8988T (cell line): ENCODE data around the gene ARHGEF1.

ENCODE experiments used
- DNase-seq: peaks from one replicate; pipeline ENCODE4 v3.0.0; 2011

Gene ARHGEF1

GRCh38 chr19:41886761-41887710 lies 4.1 kb downstream of the ARHGEF1 start:
- DNase-seq: no peak

- DNase-seq: no peak
These were observed 4.9 kb downstream of the ARHGEF1 start for GRCh38 chr19:41887711-41888382.

DNA sequence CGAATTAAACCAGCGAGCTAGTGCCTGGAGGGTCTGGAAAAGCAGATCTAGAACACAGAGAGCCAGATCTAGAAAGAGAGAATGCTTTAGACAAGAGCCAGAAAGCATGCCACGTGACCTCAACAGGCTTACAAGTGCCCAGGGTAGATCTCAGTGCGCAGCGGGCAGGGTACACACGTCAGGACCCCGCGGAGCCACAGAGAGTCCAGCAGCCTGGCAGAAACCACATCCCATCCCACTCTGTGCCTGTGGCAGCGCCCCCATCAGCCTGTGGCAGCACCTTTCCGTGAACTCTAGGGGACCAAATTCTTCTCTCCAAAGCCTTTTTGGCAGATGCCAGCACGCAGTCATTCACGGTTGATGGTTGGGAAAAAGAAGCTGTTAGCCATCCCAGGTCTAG lies 5.9 kb downstream of the ARHGEF1 start:
- DNase-seq: no peak

GRCh38 chr19:41889896-41890295 lies 6.9 kb downstream of the ARHGEF1 start:
- DNase-seq: no peak

DNA sequence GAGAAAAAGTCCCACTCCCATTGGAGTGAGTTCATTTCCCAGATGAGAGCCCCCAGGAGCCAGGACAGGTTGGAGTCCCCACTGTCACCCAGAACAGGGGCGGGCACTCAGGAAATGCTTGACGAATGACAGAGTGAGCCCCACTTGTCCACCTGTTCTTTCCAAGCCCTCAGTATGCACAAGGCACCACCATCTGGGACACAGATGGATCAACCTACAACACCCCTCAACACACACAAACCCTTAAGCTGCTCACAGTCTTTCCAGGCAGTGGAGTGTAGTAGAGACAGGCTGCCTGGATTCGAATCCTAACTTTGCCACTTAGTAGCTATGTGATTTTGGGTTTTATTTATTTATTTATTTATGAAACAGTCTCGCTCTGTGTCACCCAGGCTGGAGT lies 8.0 kb downstream of the ARHGEF1 start:
- DNase-seq: no peak

DNA sequence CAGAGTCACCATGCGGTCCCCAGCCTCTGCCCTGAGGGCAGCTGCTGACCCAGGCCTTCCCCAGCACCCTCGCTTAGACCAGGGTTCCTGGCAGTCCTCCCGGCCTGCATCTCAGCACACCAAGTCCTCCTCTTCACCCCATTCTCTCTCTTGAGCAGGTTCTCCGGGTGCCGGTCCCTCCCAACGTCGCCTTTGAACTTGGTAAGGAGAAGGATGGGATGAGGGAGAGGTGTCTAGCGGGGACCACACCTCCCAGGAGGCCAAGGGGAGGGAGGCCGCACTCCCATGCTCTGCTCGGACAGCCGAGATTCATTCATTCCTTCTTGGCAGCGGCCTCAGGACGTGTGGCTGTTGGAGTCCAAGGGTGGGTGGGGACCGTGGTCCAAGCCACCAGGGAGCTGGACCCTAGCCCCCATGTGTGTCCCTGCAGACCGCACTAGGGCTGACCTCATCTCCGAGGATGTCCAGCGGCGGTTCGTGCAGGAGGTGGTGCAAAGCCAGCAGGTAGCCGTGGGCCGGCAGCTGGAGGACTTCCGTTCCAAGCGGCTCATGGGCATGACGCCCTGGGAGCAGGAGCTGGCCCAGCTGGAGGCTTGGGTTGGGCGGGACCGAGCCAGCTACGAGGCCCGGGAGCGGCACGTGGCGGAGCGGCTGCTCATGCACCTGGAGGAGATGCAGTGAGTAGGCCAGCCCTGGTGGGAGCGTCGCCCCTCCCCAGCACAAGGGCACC lies 9.4 kb downstream of the ARHGEF1 start:
- no peak for DNase-seq

GRCh38 chr19:41893899-41894298 lies 10.9 kb downstream of the ARHGEF1 start:
- no peak for DNase-seq

GRCh38 chr19:41894350-41894749 lies 11.4 kb downstream of the ARHGEF1 start:
- no peak for DNase-seq

GRCh38 chr19:41895745-41896580 lies 13.0 kb downstream of the ARHGEF1 start:
- no peak for DNase-seq

- DNase-seq: no peak
These were observed 13.6 kb downstream of the ARHGEF1 start for GRCh38 chr19:41896581-41896942.

- DNase-seq: no peak
These were observed 14.2 kb downstream of the ARHGEF1 start for GRCh38 chr19:41897181-41897580.

GRCh38 chr19:41897820-41898219 lies 14.8 kb downstream of the ARHGEF1 start:
- DNase-seq: no peak

GRCh38 chr19:41898235-41898634 lies 15.3 kb downstream of the ARHGEF1 start:
- DNase-seq: no peak

DNA sequence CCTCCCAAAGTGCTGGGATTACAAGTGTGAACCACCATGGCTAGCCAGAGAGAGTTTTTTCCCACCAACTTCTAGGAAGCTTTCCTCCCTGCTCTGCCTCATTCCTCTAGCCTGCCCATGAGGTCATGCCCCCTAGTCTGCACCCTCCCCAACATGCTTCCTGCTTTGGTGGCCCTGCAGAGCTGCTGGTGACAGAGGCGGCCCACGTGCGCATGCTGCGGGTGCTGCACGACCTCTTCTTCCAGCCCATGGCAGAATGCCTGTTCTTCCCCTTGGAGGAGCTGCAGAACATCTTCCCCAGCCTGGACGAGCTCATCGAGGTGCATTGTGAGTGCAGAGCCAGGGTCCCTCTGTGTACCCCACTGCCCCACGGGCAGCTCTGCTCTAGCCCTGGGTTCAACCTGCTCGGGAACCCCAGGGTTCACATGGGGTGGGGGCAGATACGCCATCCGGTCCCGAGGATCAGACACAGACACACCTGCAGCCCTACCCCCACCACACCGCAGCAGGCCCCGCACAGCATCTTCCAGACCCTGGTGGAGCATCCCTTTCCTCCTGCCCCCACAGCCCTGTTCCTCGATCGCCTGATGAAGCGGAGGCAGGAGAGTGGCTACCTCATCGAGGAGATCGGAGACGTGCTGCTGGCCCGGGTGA lies 18.9 kb downstream of the ARHGEF1 start:
- DNase-seq: no peak

DNA sequence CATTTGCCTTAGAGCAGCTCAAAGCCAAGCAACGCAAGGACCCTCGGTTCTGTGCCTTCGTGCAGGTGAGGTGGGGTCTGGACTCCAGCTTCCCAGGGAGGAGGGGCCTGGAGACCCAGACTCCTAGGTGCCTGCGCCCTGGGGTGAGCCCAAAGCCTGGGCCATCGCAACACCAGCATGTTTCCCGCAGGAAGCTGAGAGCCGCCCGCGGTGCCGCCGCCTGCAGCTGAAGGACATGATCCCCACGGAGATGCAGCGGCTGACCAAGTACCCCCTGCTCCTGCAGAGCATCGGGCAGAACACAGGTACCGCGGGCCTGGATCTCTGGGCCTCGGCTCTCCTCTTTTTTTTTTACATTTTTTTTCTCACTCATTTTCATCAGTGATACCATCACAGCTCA lies 19.6 kb downstream of the ARHGEF1 start:
- DNase-seq: no peak

DNA sequence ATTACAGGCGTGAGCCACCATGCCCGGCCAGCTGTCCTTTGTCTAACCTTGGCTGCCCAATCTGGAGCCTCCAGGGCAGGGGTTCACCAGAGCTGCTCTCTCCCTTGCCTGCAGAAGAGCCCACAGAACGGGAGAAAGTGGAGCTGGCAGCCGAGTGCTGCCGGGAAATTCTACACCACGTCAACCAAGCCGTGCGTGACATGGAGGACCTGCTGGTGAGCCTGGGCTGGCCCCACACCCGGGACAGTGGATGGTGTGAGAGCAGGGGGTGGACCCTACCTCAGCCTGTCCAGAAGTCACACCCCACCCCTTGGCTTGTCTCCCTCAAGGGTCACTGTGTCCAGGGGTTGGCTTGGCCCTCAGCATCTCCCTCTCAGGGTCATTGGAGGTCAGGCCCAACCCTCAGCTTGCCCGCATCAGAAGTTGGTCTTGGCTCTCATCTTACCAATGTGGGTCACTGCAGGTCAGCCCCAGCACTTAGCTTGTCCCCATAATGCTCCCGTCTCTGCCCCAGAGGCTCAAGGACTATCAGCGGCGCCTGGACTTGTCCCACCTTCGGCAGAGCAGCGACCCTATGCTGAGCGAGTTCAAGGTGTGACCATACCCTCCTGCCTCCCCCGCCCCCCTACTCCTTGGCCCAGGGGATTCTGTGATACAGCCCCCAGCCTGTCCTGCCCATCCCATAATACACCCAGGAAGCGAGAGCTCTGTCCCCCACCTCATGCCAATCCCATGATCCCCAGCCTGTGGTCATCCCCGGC lies 20.4 kb downstream of the ARHGEF1 start:
- DNase-seq: no peak

DNA sequence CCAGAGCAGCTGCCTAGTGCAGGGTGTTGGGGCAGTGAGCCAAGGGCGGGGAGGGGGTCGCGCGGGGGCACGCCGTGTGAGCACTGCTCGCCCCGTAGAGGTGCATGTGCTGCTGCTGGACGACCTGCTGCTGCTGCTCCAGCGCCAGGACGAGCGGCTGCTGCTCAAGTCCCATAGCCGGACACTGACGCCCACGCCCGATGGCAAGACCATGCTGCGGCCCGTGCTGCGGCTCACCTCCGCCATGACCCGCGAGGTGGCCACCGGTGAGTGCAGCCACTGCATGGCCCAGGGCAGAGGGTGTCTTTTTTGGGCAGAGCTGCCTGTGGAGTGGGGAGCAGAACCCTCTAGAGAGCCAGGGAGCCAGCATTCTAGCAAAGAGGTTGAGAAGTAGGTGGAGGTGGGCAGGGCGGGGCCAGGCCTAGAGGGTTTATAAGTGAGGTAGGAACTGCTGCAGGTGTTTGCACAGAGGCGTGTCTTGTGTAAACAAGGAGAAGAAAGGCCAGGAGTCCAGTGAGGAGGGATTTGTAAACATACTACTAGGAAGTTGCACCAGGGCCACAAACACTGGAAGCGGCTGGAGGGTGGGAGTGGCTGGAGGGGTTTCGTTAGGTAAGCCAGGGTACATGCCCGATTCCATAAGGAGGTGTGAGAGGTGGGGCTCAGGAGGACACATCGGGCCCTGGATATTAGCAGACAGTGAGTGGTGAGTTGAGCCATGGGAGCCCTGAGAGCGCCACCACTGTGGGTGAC lies 21.3 kb downstream of the ARHGEF1 start:
- no peak for DNase-seq

DNA sequence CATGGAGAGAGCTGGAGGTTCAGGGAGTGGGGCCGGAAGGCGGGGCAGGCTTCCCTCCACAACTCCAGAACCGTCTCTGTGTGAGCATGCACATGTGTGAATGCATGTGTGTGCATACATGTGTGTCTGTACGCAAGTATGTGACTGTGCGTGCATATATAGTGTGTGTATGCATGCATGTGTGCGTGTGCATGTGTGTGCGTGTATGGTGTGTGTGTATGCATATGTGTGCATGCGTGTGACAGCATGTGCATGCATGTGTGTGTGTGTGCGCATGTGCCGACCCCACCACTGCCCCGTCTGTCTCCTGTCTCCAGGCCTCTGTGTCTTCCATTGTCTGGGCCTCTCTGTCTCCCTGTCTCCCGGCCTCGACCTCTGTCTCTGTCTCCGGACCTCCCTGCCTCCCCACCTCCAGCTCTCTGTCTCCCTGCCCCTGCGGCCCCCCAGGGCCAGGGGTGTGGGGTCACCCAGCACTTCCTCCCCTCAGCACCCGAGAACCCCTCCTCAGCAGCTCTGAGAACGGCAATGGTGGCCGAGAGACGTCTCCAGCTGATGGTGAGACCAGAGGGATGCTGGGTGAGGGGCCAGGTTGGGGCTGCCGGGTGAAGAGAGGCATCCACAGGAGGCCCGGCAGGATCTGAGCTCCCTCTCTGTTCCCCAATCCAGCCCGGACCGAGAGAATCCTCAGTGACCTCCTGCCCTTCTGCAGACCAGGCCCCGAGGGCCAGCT lies 22.5 kb downstream of the ARHGEF1 start:
- DNase-seq: no peak

DNA sequence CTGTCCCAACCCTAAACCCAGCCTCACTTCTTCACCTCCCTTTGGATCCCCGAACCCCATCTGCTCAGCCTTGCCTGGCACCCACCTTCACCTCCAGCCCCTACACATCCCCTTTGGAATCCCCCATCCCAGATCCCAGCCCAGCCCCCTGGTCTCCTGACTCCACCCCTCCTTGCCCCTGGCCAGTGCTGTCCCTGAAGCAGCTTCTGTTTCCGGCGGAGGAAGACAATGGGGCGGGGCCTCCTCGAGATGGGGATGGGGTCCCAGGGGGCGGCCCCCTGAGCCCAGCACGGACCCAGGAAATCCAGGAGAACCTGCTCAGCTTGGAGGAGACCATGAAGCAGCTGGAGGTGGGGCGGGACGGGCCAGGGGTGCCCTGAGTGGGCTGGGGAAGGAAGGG lies 23.3 kb downstream of the ARHGEF1 start:
- no peak for DNase-seq
